Prostate gland (tissue), 2 donors: ENCODE results near the gene NCOA5. TPM values are rescaled to one million over a fixed set of nuclear protein-coding genes. Genes with fewer than 3 reads are reported as not detected.

Source experiments
- DNase-seq: peaks from one replicate; pipeline ENCODE4 v3.0.0-alpha.2; 2019; ENCODE audit warnings: low spot score
- H3K27ac ChIP-seq, 2 donors: fragments of 200-600 bp; sonication (generic); 2 replicates each; pipeline ENCODE4 v1.5.1; 2017 to 2019
- H3K27me3 ChIP-seq: fragments of 200-600 bp; sonication (generic); replicated peaks from 2 replicates; pipeline ENCODE4 v1.5.1; 2019; ENCODE audit not compliant: insufficient read depth
- H3K36me3 ChIP-seq, 2 donors: fragments of 200-600 bp; sonication (generic); 1 replicate in 1 of 2; 2 replicates in 1 of 2; pipeline versions ENCODE4 v1.5.1 to v1.8.1; 2017 to 2019
- H3K4me1 ChIP-seq: fragments of 200-600 bp; sonication (generic); replicated peaks from 2 replicates; pipeline ENCODE4 v1.5.1; 2019
- H3K4me3 ChIP-seq, 2 donors: fragments of 200-600 bp; sonication (generic); 2 replicates each; pipeline ENCODE4 v1.5.1; 2017 to 2019
- H3K9me3 ChIP-seq: fragments of 200-600 bp; sonication (generic); 2 replicates; pipeline ENCODE4 v1.5.1; 2017
- POLR2A ChIP-seq: fragments of 450-650 bp; IDR thresholded peaks from one replicate; pipeline ENCODE4 v1.6.1; 2016; ENCODE audit warnings: antibody characterized with exemption, mild to moderate bottlenecking
- POLR2AphosphoS5 ChIP-seq: sonication (generic); formaldehyde crosslinking; IDR thresholded peaks from one replicate; pipeline ENCODE4 v1.6.1; 2017; ENCODE audit warnings: antibody characterized with exemption
- WGBS: methylation state at CpG from one replicate; pipeline ENCODE4 v1.1.5; 2018; 5-methylcytosine and 5-hydroxymethylcytosine counted together
- intact Hi-C: fragments of 100-400 bp; cut with DNase I; formaldehyde crosslinking; loops from one replicate; pipeline ENCODE4 v1.14.2; 2022
- total RNA-seq, 2 donors: library from RNA; depleted of rRNA; stranded (reverse); fragments of >200 nt; gene quantifications; one replicate each; pipeline ENCODE4 v1.1.0, GENCODE V29; 2016
- TF ChIP-seq, protein P1 (sequence below), 4 experiments: fragments of 200-600 bp in 2 of 4; fragments of 450-650 bp in 2 of 4; sonication (generic) in 2 of 4; IDR thresholded peaks; 1 replicate in 3 of 4; 2 replicates in 1 of 4; pipeline ENCODE4 v1.5.1; 2016 to 2019; ENCODE audit warnings: antibody characterized with exemption in 4 of 4, mild to moderate bottlenecking in 2 of 4, moderate library complexity in 2 of 4

The NCOA5 gene
- total RNA-seq, 2 donors from 2014 or later: 41.0 to 50.6 TPM

- no peaks in the 10 kb centered on the region for H3K4me1 ChIP-seq
- no peaks in the 10 kb centered on the region for H3K9me3 ChIP-seq
- 92% methylated on average over 14 of the region's 14 CpGs for WGBS
- no peaks in the 10 kb centered on the region for H3K36me3 ChIP-seq
- TF ChIP-seq POLR2A (no peak), POLR2AphosphoS5 (no peak)
- TF ChIP-seq, protein P1, sequence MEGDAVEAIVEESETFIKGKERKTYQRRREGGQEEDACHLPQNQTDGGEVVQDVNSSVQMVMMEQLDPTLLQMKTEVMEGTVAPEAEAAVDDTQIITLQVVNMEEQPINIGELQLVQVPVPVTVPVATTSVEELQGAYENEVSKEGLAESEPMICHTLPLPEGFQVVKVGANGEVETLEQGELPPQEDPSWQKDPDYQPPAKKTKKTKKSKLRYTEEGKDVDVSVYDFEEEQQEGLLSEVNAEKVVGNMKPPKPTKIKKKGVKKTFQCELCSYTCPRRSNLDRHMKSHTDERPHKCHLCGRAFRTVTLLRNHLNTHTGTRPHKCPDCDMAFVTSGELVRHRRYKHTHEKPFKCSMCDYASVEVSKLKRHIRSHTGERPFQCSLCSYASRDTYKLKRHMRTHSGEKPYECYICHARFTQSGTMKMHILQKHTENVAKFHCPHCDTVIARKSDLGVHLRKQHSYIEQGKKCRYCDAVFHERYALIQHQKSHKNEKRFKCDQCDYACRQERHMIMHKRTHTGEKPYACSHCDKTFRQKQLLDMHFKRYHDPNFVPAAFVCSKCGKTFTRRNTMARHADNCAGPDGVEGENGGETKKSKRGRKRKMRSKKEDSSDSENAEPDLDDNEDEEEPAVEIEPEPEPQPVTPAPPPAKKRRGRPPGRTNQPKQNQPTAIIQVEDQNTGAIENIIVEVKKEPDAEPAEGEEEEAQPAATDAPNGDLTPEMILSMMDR (IDR thresholded peaks at IDR 0.05): no peak
- intact Hi-C loops: no loop called here
- H3K27me3 ChIP-seq: no peaks in the 10 kb centered on the region
- DNase-seq: no peak
- no peak overlapping the region for H3K27ac ChIP-seq
- no peak overlapping the region for H3K4me3 ChIP-seq
These were observed 19.2 kb upstream of the NCOA5 start for GRCh38 chr20:46108976-46109375.

DNA sequence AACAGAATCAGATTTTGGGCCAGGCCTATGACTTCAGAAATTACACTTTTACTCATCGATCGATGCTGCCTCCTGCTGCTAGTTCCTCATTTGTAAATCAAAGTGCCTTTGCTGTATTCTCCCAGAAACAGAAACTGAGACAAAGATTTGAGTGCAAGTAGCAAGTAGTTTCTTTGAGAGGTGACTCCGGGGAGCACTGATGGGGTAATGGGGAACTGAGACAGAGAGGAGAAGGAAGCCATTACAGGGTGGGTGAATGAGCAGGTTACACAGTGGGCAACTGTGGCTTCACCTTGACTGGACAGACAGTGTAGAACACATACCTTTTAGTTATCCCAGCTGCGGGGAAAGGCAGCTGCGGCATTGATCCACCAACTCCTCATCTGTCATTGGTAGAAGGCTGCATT, 18.7 kb upstream of the NCOA5 start:
- Histone ChIP-seq H3K36me3 (no peaks in the 10 kb centered on the region), H3K4me3 (no peak overlapping the region), H3K4me1 (no peaks in the 10 kb centered on the region), H3K27me3 (no peaks in the 10 kb centered on the region), H3K27ac (no peak overlapping the region), H3K9me3 (no peaks in the 10 kb centered on the region)
- 87% methylated on average over 5 of the region's 5 CpGs for WGBS
- intact Hi-C loops: no loop called here
- no peak for DNase-seq
- no peak for TF ChIP-seq POLR2AphosphoS5
- no peak for TF ChIP-seq POLR2A
- TF ChIP-seq, protein P1 (IDR thresholded peaks at IDR 0.05): no peak

DNA sequence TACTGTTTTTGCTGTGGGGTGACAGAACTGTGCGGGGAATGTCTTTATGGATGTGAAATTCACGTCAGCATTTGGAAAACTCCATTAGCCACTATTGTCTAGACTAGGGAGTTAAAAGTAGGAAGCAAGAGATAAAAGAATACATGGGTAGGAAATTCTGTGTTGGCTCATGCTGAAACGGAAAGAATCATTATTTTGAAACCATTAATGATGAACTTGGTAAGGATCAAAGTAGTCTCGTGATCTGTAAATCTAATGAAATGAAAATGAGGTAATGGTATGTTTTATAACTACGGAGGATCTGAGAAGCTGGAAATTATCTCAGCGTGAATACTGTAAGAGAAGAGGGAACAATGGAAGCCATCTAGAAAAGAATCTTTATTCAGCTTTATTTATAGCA, 17.3 kb upstream of the NCOA5 start:
- 37% methylated on average over 6 of the region's 6 CpGs for WGBS
- no peak overlapping the region for H3K27ac ChIP-seq
- H3K4me1 ChIP-seq: no peaks in the 10 kb centered on the region
- H3K9me3 ChIP-seq: no peaks in the 10 kb centered on the region
- H3K36me3 ChIP-seq: no peaks in the 10 kb centered on the region
- TF ChIP-seq POLR2A (no peak), POLR2AphosphoS5 (no peak)
- TF ChIP-seq, protein P1 (IDR thresholded peaks at IDR 0.05): no peak
- DNase-seq: no peak
- H3K4me3 ChIP-seq: no peak overlapping the region
- intact Hi-C loops: no loop called here
- H3K27me3 ChIP-seq: peaks cover 3% of the 10 kb centered on the region

- H3K4me1 ChIP-seq: no peaks in the 10 kb centered on the region
- no peak overlapping the region for H3K27ac ChIP-seq
- no peak for DNase-seq
- TF ChIP-seq, protein P1 (IDR thresholded peaks at IDR 0.05): no peak
- TF ChIP-seq POLR2AphosphoS5 (no peak), POLR2A (no peak)
- H3K27me3 ChIP-seq: peaks cover 3% of the 10 kb centered on the region
- H3K4me3 ChIP-seq: no peak overlapping the region
- no peaks in the 10 kb centered on the region for H3K36me3 ChIP-seq
- 85% methylated on average over 3 of the region's 3 CpGs for WGBS
- intact Hi-C loops: no loop called here
- H3K9me3 ChIP-seq: no peaks in the 10 kb centered on the region
These were observed 14.5 kb upstream of the NCOA5 start for GRCh38 chr20:46104262-46104661.

DNA sequence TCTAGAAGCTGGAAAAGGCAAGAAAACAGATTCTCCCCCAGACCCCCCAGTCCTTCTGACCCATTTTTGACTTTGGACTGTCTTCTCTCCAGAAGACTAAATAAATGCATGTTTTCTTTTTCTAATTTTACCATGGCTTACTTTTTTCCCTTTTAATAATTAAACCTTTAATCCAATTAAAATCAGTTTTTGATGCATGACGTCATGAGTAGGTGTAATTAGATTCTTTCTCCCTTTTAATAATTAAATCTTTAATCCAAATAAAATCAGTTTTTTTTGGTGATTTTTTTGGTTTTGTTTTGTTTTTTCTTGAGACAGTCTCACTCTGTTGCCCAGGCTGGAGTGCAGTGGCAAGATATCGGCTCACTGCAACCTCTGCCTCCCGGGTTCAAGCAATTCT, 13.2 kb upstream of the NCOA5 start:
- 92% methylated on average over 3 of the region's 3 CpGs for WGBS
- no peak overlapping the region for H3K27ac ChIP-seq
- no peaks in the 10 kb centered on the region for H3K9me3 ChIP-seq
- intact Hi-C loops: no loop called here
- DNase-seq: no peak
- peaks cover 3% of the 10 kb centered on the region for H3K27me3 ChIP-seq
- H3K4me1 ChIP-seq: no peaks in the 10 kb centered on the region
- no peak overlapping the region for H3K4me3 ChIP-seq
- TF ChIP-seq POLR2AphosphoS5: no peak
- TF ChIP-seq, protein P1 (IDR thresholded peaks at IDR 0.05): no peak
- no peak for TF ChIP-seq POLR2A
- no peaks in the 10 kb centered on the region for H3K36me3 ChIP-seq
